Liver (tissue), 9 donors: ENCODE data around the gene DHRS12. TPM values are rescaled to one million over a fixed set of nuclear protein-coding genes. Genes with fewer than 3 reads are reported as not detected.

Experiments
- DNase-seq: peaks from one replicate; pipeline ENCODE4 v3.0.0-alpha.2; 2017; ENCODE audit warnings: low spot score
- H3K27ac ChIP-seq, 2 donors: one replicate each; pipeline ENCODE4 v1.7.0; 2013; ENCODE audit warnings: inconsistent platforms in 2 of 2, low read length in 2 of 2, control low read depth in 1 of 2, low read depth in 1 of 2, mild to moderate bottlenecking in 1 of 2
- H3K27me3 ChIP-seq, 4 donors: one replicate each; pipeline versions ENCODE4 v1.6.1 to v1.7.0; 2013; ENCODE audit warnings: low read length in 3 of 4, inconsistent platforms in 1 of 4, mild to moderate bottlenecking in 1 of 4, moderate library complexity in 1 of 4; ENCODE audit not compliant: control insufficient read depth in 4 of 4, insufficient read depth in 4 of 4
- H3K36me3 ChIP-seq, 4 donors: one replicate each; pipeline versions ENCODE4 v1.6.1 to v1.7.0; 2013; ENCODE audit warnings: low read length in 3 of 4, mild to moderate bottlenecking in 3 of 4, low read depth in 1 of 4, moderate library complexity in 1 of 4; ENCODE audit not compliant: control insufficient read depth in 4 of 4, insufficient read depth in 3 of 4
- H3K4me1 ChIP-seq, 4 donors: one replicate each; pipeline versions ENCODE4 v1.6.1 to v1.7.0; 2013; ENCODE audit warnings: low read length in 3 of 4, mild to moderate bottlenecking in 3 of 4, moderate library complexity in 1 of 4; ENCODE audit not compliant: control insufficient read depth in 4 of 4, insufficient read depth in 4 of 4
- H3K4me3 ChIP-seq, 3 donors: one replicate each; pipeline versions ENCODE4 v1.6.1 to v1.7.0; 2013; ENCODE audit warnings: low read length in 3 of 3, control low read depth in 1 of 3, low read depth in 1 of 3, mild to moderate bottlenecking in 1 of 3
- H3K9ac ChIP-seq, 2 donors: one replicate each; pipeline ENCODE4 v1.7.0; 2013; ENCODE audit warnings: low read length in 2 of 2, mild to moderate bottlenecking in 2 of 2, moderate library complexity in 2 of 2, control low read depth in 1 of 2, low read depth in 1 of 2
- H3K9me3 ChIP-seq, 4 donors: one replicate each; pipeline versions ENCODE4 v1.6.1 to v1.7.0; 2013; ENCODE audit warnings: low read length in 3 of 4; ENCODE audit not compliant: control insufficient read depth in 4 of 4
- EGR1 ChIP-seq, 2 donors: IDR thresholded peaks; 2 replicates each; pipeline ENCODE4 v1.6.1; 2016 to 2018; ENCODE audit warnings: antibody characterized with exemption in 2 of 2, low read depth in 2 of 2
- FOXA1 ChIP-seq: IDR thresholded peaks from 2 replicates; pipeline ENCODE4 v1.6.1; 2016; ENCODE audit warnings: antibody characterized with exemption
- FOXA2 ChIP-seq: IDR thresholded peaks from 2 replicates; pipeline ENCODE4 v1.6.1; 2016; ENCODE audit warnings: antibody characterized with exemption
- GABPA ChIP-seq, 2 donors: IDR thresholded peaks in 1 of 2; conservative IDR thresholded peaks in 1 of 2; 2 replicates each; pipeline ENCODE4 v1.6.1; 2016; ENCODE audit warnings: antibody characterized with exemption in 2 of 2, mild to moderate bottlenecking in 1 of 2, moderate library complexity in 1 of 2
- HNF4G ChIP-seq: IDR thresholded peaks from 2 replicates; pipeline ENCODE4 v1.6.1; 2016; ENCODE audit warnings: antibody characterized with exemption
- JUND ChIP-seq, 2 donors: IDR thresholded peaks; 2 replicates each; pipeline ENCODE4 v1.6.1; 2016; ENCODE audit warnings: antibody characterized with exemption in 2 of 2
- NR2F2 ChIP-seq: IDR thresholded peaks from 2 replicates; pipeline ENCODE4 v1.6.1; 2016; ENCODE audit warnings: antibody characterized with exemption
- RAD21 ChIP-seq, 2 donors: IDR thresholded peaks; 2 replicates each; pipeline ENCODE4 v1.6.1; 2016; ENCODE audit warnings: antibody characterized with exemption in 2 of 2, mild to moderate bottlenecking in 2 of 2
- RXRA ChIP-seq, 2 donors: IDR thresholded peaks; 2 replicates each; pipeline ENCODE4 v1.6.1; 2017 to 2018; ENCODE audit warnings: antibody characterized with exemption in 2 of 2, mild to moderate bottlenecking in 1 of 2
- TAF1 ChIP-seq: conservative IDR thresholded peaks from 2 replicates; pipeline ENCODE4 v1.6.1; 2016; ENCODE audit warnings: antibody characterized with exemption, mild to moderate bottlenecking
- WGBS: extraction: QIAGEN DNeasy Blood & Tissue Kit; methylation state at CpG from one replicate; pipeline ENCODE4 v1.1.7; 2013; 5-methylcytosine and 5-hydroxymethylcytosine counted together
- polyA plus RNA-seq, 2 donors: library from polyadenylated mRNA; stranded (reverse) in 1 of 2; unstranded in 1 of 2; fragments of 200-250 nt in 1 of 2; fragments of >200 nt in 1 of 2; fragmentation: Nextera tagmentation in 1 of 2; extraction: Ambion mirVana in 1 of 2; gene quantifications; one replicate each; pipeline versions ENCODE4 v1.2.1 to v1.2.3, GENCODE V29; 2013 to 2015
- total RNA-seq, 2 donors: library from RNA; depleted of rRNA; stranded (reverse); fragments of >200 nt; gene quantifications; one replicate each; pipeline ENCODE4 v1.2.3, GENCODE V29; 2014
- TF ChIP-seq, protein P1 (sequence below): IDR thresholded peaks from 2 replicates; pipeline ENCODE4 v1.6.1; 2016; ENCODE audit warnings: antibody characterized with exemption
- TF ChIP-seq, protein P2 (sequence below): IDR thresholded peaks from 2 replicates; pipeline ENCODE4 v1.6.1; 2016; ENCODE audit warnings: antibody characterized with exemption
- TF ChIP-seq, protein P3 (sequence below): fragments of 150-350 bp; IDR thresholded peaks from 2 replicates; pipeline ENCODE4 v1.5.1; 2017; ENCODE audit warnings: improper control_type of control experiment, low read depth, low read length; ENCODE audit not compliant: missing input control
- TF ChIP-seq, protein P4 (sequence below): IDR thresholded peaks from 2 replicates; pipeline ENCODE4 v1.6.1; 2016; ENCODE audit warnings: antibody characterized with exemption, mild to moderate bottlenecking
- TF ChIP-seq, protein P5 (sequence below): IDR thresholded peaks from 2 replicates; pipeline ENCODE4 v1.6.1; 2016; ENCODE audit warnings: antibody characterized with exemption
- donor health status: healthy.
- donor health status: healthy.
- donor health status: healthy.
- donor health status: healthy.
- donor health status: healthy.

The DHRS12 gene
- total and polyA plus RNA-seq, 4 donors, result 6.5 to 15.5 (median 9.3) TPM

DNA sequence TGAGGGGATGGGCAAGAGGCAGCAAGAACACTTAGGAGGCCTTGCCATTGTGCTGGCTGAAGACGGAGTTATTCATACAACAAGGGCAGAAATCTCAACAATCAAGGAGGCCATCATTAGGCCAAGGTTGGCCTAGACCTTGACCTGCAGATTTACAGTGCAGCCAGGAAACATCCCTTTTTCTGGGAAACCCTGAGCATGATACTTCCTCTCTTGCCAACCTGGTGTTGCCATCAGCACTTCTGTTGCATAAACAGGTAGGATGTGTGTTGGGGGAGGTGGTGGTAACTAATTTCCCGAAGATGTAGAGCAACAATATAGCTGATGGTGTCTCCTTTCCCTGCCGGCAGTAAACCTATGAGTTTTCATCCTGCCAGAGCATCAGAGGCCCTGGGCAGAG is 33.1 kb upstream of the DHRS12 start (continued):
- TF ChIP-seq, protein P1, sequence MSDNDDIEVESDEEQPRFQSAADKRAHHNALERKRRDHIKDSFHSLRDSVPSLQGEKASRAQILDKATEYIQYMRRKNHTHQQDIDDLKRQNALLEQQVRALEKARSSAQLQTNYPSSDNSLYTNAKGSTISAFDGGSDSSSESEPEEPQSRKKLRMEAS, result no peak
- TF ChIP-seq RXRA (IDR thresholded peaks at IDR 0.05) (no peak), GABPA (IDR thresholded peaks at IDR 0.05 in 1 of 2, conservative IDR thresholded peaks at IDR 0.05 in 1 of 2) (no peak), FOXA1 (no peak), JUND (IDR thresholded peaks at IDR 0.05) (no peak)

DNA sequence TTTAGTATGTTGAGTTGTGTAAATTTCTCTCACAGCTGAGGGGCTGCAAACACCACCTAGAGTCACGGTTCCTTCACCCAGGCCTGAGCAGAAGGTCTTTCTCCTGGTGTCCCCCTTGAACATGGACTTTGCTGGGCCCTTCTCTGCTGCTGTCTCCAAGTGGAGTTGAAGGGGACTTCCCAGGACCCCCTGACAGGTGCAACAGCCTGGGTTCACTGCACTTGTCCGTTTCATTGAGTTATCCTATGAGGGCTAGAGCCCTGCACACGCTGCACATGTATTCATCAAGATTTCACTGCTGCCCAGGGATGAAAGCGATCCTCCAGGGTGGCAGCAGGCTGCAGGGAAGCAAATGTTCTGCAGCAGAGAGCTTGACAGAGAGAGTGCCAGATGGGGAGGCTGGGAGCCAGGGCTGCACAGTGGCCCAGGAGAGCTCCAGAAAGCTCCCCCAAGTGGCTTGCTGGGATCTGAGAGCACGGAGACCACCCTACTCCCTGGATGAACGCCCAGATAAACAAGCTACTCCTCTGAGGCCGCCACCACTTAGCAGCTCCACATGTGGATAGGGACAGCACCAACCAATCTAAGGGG is 30.7 kb upstream of the DHRS12 start:
- no peaks in the 10 kb centered on the region for H3K4me1 ChIP-seq
- H3K4me3 ChIP-seq, result no peak overlapping the region
- 86% methylated on average over 7 of the region's 7 CpGs for whole genome bisulfite sequencing
- no peaks in the 10 kb centered on the region for H3K27me3 ChIP-seq
- no peak for DNase-seq
- H3K36me3 ChIP-seq, result no peaks in the 10 kb centered on the region
- no peak overlapping the region for H3K9ac ChIP-seq
- TF ChIP-seq TAF1, result no peak
- TF ChIP-seq, protein P1, result no peak
- no peak for TF ChIP-seq RAD21 (IDR thresholded peaks at IDR 0.05)
- H3K27ac ChIP-seq, result no peak overlapping the region
- H3K9me3 ChIP-seq, result no peaks in the 10 kb centered on the region

DNA sequence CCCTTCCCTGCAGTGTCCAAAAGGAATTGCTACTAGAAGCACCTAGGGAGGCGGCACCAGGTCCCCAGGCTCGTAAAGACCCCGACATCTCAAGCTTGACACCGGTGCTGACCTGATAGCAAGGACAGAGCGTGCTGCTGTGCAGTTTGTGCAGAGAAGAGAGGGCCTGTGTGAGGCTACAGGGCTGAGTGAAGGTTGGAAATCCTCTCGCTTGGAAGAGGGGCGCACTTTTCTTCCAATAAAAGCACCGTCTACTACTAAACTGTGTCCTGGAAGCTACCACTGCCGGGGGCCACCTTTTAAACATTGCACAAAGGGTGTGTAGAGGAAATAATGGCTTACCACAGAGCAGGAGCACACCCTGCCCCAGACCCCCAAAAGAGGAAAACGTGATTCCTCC is 30.0 kb upstream of the DHRS12 start:
- H3K9ac ChIP-seq, result no peak overlapping the region
- WGBS, result 82% methylated on average over 10 of the region's 10 CpGs
- no peaks in the 10 kb centered on the region for H3K36me3 ChIP-seq
- no peaks in the 10 kb centered on the region for H3K4me1 ChIP-seq
- no peak overlapping the region for H3K27ac ChIP-seq
- H3K4me3 ChIP-seq, result no peak overlapping the region
- no peak for TF ChIP-seq FOXA1
- no peak for TF ChIP-seq NR2F2
- no peak for TF ChIP-seq EGR1 (IDR thresholded peaks at IDR 0.05; ENCODE audit: low read depth in 2 of 2)
- TF ChIP-seq HNF4G, result no peak
- TF ChIP-seq RAD21 (IDR thresholded peaks at IDR 0.05), result no peak
- TF ChIP-seq, protein P2, sequence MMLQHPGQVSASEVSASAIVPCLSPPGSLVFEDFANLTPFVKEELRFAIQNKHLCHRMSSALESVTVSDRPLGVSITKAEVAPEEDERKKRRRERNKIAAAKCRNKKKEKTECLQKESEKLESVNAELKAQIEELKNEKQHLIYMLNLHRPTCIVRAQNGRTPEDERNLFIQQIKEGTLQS, result no peak
- TF ChIP-seq, protein P1, result no peak
- TF ChIP-seq, protein P3, sequence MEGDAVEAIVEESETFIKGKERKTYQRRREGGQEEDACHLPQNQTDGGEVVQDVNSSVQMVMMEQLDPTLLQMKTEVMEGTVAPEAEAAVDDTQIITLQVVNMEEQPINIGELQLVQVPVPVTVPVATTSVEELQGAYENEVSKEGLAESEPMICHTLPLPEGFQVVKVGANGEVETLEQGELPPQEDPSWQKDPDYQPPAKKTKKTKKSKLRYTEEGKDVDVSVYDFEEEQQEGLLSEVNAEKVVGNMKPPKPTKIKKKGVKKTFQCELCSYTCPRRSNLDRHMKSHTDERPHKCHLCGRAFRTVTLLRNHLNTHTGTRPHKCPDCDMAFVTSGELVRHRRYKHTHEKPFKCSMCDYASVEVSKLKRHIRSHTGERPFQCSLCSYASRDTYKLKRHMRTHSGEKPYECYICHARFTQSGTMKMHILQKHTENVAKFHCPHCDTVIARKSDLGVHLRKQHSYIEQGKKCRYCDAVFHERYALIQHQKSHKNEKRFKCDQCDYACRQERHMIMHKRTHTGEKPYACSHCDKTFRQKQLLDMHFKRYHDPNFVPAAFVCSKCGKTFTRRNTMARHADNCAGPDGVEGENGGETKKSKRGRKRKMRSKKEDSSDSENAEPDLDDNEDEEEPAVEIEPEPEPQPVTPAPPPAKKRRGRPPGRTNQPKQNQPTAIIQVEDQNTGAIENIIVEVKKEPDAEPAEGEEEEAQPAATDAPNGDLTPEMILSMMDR, result no peak
- no peak for TF ChIP-seq RXRA (IDR thresholded peaks at IDR 0.05)
- TF ChIP-seq TAF1, result no peak
- no peak for TF ChIP-seq FOXA2
- TF ChIP-seq, protein P4, sequence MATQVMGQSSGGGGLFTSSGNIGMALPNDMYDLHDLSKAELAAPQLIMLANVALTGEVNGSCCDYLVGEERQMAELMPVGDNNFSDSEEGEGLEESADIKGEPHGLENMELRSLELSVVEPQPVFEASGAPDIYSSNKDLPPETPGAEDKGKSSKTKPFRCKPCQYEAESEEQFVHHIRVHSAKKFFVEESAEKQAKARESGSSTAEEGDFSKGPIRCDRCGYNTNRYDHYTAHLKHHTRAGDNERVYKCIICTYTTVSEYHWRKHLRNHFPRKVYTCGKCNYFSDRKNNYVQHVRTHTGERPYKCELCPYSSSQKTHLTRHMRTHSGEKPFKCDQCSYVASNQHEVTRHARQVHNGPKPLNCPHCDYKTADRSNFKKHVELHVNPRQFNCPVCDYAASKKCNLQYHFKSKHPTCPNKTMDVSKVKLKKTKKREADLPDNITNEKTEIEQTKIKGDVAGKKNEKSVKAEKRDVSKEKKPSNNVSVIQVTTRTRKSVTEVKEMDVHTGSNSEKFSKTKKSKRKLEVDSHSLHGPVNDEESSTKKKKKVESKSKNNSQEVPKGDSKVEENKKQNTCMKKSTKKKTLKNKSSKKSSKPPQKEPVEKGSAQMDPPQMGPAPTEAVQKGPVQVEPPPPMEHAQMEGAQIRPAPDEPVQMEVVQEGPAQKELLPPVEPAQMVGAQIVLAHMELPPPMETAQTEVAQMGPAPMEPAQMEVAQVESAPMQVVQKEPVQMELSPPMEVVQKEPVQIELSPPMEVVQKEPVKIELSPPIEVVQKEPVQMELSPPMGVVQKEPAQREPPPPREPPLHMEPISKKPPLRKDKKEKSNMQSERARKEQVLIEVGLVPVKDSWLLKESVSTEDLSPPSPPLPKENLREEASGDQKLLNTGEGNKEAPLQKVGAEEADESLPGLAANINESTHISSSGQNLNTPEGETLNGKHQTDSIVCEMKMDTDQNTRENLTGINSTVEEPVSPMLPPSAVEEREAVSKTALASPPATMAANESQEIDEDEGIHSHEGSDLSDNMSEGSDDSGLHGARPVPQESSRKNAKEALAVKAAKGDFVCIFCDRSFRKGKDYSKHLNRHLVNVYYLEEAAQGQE, result no peak
- no peak for TF ChIP-seq GABPA (IDR thresholded peaks at IDR 0.05 in 1 of 2, conservative IDR thresholded peaks at IDR 0.05 in 1 of 2)
- TF ChIP-seq, protein P5, sequence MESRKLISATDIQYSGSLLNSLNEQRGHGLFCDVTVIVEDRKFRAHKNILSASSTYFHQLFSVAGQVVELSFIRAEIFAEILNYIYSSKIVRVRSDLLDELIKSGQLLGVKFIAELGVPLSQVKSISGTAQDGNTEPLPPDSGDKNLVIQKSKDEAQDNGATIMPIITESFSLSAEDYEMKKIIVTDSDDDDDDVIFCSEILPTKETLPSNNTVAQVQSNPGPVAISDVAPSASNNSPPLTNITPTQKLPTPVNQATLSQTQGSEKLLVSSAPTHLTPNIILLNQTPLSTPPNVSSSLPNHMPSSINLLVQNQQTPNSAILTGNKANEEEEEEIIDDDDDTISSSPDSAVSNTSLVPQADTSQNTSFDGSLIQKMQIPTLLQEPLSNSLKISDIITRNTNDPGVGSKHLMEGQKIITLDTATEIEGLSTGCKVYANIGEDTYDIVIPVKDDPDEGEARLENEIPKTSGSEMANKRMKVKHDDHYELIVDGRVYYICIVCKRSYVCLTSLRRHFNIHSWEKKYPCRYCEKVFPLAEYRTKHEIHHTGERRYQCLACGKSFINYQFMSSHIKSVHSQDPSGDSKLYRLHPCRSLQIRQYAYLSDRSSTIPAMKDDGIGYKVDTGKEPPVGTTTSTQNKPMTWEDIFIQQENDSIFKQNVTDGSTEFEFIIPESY, result no peak
- H3K9me3 ChIP-seq, result no peaks in the 10 kb centered on the region
- DNase-seq, result no peak
- H3K27me3 ChIP-seq, result no peaks in the 10 kb centered on the region
